Natural killer cell (primary cell): ENCODE measurements around the gene TMEM240. TPM values are rescaled to one million over a fixed set of nuclear protein-coding genes. Genes with fewer than 3 reads are reported as not detected.
A peak's percentile ranks its signal among the peaks of the same experiment; 100 is the strongest.

Experiments used
- ATAC-seq, 3 donors: fragments of 150-1000 bp in 2 of 3; fragments of 200-7000 bp in 1 of 3; cut with Tn5 transposase; 1 replicate in 1 of 3; 2 replicates in 2 of 3; pipeline ENCODE4 v1.10.0; 2021; ENCODE audit warnings: mild to moderate bottlenecking in 2 of 3, moderate library complexity in 2 of 3
- DNase-seq, 2 donors: peaks; one replicate each; pipeline versions ENCODE4 v3.0.0 to v3.0.0-alpha.2; 2013 to 2021; ENCODE audit warnings: mixed read lengths in 1 of 2
- H3K27ac ChIP-seq: one replicate; pipeline ENCODE4 v1.5.1; 2013; ENCODE audit warnings: mild to moderate bottlenecking, low read length
- H3K27me3 ChIP-seq: one replicate; pipeline ENCODE4 v1.6.1; 2013; ENCODE audit warnings: low read length; ENCODE audit not compliant: control insufficient read depth, insufficient read depth
- H3K36me3 ChIP-seq: one replicate; pipeline ENCODE4 v1.6.1; 2013; ENCODE audit warnings: low read length; ENCODE audit not compliant: control insufficient read depth, insufficient read depth
- H3K4me1 ChIP-seq: one replicate; pipeline ENCODE4 v1.6.1; 2013; ENCODE audit warnings: low read length; ENCODE audit not compliant: control insufficient read depth, insufficient read depth
- H3K4me3 ChIP-seq: one replicate; pipeline ENCODE4 v1.5.1; 2013; ENCODE audit warnings: low read length
- H3K9me3 ChIP-seq: one replicate; pipeline ENCODE4 v1.6.1; 2013; ENCODE audit warnings: low read length; ENCODE audit not compliant: control insufficient read depth, insufficient read depth
- H3K27ac Mint-ChIP-seq, 2 donors: one replicate each; pipeline ENCODE4 v1.8.0; 2022; ENCODE audit warnings: mild to moderate bottlenecking in 2 of 2, mixed read lengths in 2 of 2, moderate library complexity in 1 of 2
- H3K27me3 Mint-ChIP-seq, 2 donors: one replicate each; pipeline ENCODE4 v1.8.0; 2022; ENCODE audit warnings: low read depth in 2 of 2, mixed read lengths in 2 of 2
- H3K36me3 Mint-ChIP-seq: one replicate; pipeline ENCODE4 v1.8.0; 2022; ENCODE audit warnings: mixed read lengths
- H3K4me1 Mint-ChIP-seq, 2 donors: one replicate each; pipeline ENCODE4 v1.8.0; 2022; ENCODE audit warnings: mixed read lengths in 2 of 2
- H3K4me3 Mint-ChIP-seq: one replicate; pipeline ENCODE4 v1.8.0; 2022; ENCODE audit warnings: mild to moderate bottlenecking, moderate library complexity, mixed read lengths
- H3K9me3 Mint-ChIP-seq, 2 donors: one replicate each; pipeline ENCODE4 v1.8.0; 2022; ENCODE audit warnings: mixed read lengths in 2 of 2
- WGBS: methylation state at CpG from one replicate; pipeline ENCODE4 v1.1.7; 2013; ENCODE audit warnings: missing lambda C conversion rate; ENCODE audit not compliant: insufficient coverage; 5-methylcytosine and 5-hydroxymethylcytosine counted together
- intact Hi-C: fragments of 100-400 bp; cut with micrococcal nuclease; formaldehyde crosslinking; loops from one replicate; pipeline ENCODE4 v1.14.2; 2022
- total RNA-seq, 4 donors: library from RNA; stranded (reverse); fragments of 120-200 nt in 1 of 4; gene quantifications; one replicate each; pipeline versions ENCODE4 v1.2.3 to v1.2.4, GENCODE V29; 2013 to 2022
- TF ChIP-seq, protein P1 (sequence below): fragments of 200-600 bp; IDR thresholded peaks from one replicate; pipeline ENCODE4 v1.8.0; 2022; ENCODE audit warnings: antibody characterized with exemption

The TMEM240 gene
- total RNA-seq, 3 donors from 2014 or later (not counting 1 experiment from before 2014, with no cell fraction given), result 0.35 to 1.00 (median 0.83) TPM

DNA sequence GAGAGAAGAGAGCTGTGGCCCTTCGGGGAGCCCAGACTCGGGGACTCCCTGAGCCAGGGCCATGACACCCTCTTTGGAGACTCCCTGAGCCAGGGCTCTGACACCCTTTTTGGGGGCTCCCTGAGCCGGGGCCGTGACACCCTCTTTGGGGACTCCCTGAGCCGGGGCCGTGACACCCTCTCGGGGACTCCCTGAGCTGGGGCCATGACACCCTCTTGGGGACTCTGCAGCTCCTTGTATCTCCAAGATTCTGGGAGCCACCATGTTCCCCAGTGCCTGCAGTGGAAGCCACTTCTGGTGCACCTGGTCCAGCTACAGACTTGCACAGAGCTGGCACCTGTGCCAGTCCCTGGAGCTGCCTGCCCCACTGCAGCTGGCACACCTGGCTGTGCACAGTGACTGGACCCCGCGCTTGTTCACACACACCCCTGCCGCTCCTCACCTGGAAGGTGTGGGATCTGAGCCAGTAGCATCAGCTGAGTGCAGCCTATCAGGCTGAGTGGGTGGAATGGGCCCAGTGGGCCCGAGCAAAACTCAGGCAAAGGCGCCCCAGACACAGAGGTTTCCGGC lies 38.0 kb upstream of the TMEM240 start:
- ATAC-seq (no peak), DNase-seq (no peak)
- H3K36me3 ChIP-seq, result no peaks in the 10 kb centered on the region
- no peak overlapping the region for H3K4me3 ChIP-seq
- intact Hi-C loops, result loop anchor here (10.0 kb wide), 1 partner anchor 96 kb away; no protein-coding TSS in a partner anchor
- TF ChIP-seq, protein P1, sequence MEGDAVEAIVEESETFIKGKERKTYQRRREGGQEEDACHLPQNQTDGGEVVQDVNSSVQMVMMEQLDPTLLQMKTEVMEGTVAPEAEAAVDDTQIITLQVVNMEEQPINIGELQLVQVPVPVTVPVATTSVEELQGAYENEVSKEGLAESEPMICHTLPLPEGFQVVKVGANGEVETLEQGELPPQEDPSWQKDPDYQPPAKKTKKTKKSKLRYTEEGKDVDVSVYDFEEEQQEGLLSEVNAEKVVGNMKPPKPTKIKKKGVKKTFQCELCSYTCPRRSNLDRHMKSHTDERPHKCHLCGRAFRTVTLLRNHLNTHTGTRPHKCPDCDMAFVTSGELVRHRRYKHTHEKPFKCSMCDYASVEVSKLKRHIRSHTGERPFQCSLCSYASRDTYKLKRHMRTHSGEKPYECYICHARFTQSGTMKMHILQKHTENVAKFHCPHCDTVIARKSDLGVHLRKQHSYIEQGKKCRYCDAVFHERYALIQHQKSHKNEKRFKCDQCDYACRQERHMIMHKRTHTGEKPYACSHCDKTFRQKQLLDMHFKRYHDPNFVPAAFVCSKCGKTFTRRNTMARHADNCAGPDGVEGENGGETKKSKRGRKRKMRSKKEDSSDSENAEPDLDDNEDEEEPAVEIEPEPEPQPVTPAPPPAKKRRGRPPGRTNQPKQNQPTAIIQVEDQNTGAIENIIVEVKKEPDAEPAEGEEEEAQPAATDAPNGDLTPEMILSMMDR, result no peak
- Mint-ChIP-seq H3K27me3 (peaks cover 0 to 15% of the 10 kb centered on the region in 2 donors), H3K4me1 (peaks cover 13 to 15% of the 10 kb centered on the region in 2 donors), H3K27ac (no peak overlapping the region), H3K4me3 (no peak overlapping the region), H3K9me3 (no peaks in the 10 kb centered on the region), H3K36me3 (no peaks in the 10 kb centered on the region)
- 90% methylated on average over 13 of the region's 13 CpGs for WGBS
- no peaks in the 10 kb centered on the region for H3K9me3 ChIP-seq
- peaks cover 2% of the 10 kb centered on the region for H3K27me3 ChIP-seq
- peaks cover 14% of the 10 kb centered on the region for H3K4me1 ChIP-seq
- no peak overlapping the region for H3K27ac ChIP-seq

DNA sequence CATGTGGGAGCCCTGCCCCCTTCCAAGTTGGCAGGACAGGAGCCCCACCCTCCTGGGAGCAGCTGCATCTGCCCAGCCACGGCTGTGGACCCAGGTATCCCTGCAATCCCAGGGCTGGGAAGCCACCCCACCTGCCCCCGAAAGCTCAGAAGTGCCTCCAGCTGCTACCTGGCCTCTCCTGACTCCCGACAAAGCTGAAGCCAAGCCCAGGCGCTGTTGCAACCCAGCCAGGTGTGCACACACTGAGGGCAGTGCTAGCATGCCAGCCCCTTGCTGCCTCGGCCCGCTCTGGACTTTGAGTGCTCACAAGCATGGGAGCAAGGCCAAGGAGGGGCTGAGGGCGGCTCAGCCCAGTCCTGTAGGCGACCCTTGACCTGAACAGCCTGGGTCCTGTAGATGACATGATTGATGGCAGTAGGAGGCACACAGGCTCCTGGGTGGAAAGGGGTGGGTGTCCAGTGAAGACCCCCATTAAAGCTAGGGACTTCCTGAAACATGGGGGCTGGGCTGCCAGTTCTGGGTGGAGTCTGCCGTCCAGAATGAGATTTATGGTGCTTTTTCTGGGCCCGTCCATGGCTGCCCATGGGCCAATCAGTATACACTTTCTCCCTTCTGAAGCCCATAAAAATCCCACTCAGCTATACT lies 37.1 kb upstream of the TMEM240 start:
- TF ChIP-seq, protein P1, result no peak
- DNase-seq (no peak), ATAC-seq (no peak)
- no peaks in the 10 kb centered on the region for H3K36me3 ChIP-seq
- WGBS, result 79% methylated on average over 10 of the region's 10 CpGs
- no peak overlapping the region for H3K4me3 Mint-ChIP-seq
- peaks cover 0 to 13% of the 10 kb centered on the region in 2 donors for H3K27me3 Mint-ChIP-seq
- H3K36me3 Mint-ChIP-seq, result no peaks in the 10 kb centered on the region
- no peaks in the 10 kb centered on the region for H3K9me3 ChIP-seq
- intact Hi-C loops, result loop anchor here (10.0 kb wide), 1 partner anchor 97 kb away; no protein-coding TSS in a partner anchor
- H3K4me1 Mint-ChIP-seq, result peaks cover 17 to 18% of the 10 kb centered on the region in 2 donors
- H3K27ac ChIP-seq, result no peak overlapping the region
- H3K27ac Mint-ChIP-seq, result no peak overlapping the region
- no peaks in the 10 kb centered on the region for H3K9me3 Mint-ChIP-seq
- H3K4me1 ChIP-seq, result peaks cover 24% of the 10 kb centered on the region
- no peak overlapping the region for H3K4me3 ChIP-seq
- H3K27me3 ChIP-seq, result peaks cover 2% of the 10 kb centered on the region

DNA sequence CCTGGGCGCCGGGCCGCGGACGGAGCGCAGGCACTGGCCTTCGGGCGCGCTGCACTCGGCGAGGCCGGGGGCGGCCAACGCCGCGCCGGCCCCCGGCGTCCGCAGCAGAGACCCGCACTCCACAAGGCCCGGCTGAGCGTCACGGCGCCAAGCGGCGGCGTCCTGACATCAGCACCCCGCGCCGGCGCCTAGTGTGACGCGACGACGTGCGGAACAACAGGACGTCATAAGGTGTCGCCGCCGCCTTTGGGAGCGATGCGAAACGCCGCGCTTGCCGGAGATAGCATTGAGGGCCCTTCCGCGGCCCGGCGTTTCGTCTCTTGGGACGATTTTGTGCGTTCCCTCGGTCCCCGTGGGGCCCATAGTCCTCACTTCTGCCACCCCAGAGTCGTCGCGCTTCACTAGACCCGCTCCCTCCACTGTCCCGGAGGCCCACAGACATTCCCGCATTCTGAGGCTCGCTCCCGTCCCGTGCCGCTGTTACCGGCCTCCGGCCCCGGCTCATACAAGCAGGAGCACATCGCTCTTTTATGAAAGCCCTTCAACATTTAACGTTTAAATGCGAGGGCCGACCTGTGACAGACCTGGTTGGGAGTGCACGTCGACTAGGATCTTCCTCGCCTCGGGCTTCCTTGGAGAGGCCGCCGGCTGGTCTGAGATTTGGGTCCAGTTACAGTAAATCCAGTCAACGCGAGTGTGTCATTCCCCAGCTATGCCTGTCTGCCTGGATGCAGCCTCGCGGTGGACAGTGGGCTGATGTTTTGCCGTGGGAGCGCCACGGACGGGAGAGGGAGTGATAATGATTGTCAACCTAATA lies 34.5 kb upstream of the TMEM240 start, which contains the start of gene SSU72:
Gene SSU72, minus strand, starts transcription at position 143 of the 817 bp plus-strand sequence. CDS start 306 bp downstream, outside the sequence.
- H3K4me3 Mint-ChIP-seq, result peak within 1 kb of the TSS; percentile 99
- under 1% methylated on average over 87 of the region's 87 CpGs for WGBS
- peak within 1 kb of the TSS; percentile 99 for H3K27ac Mint-ChIP-seq
- H3K9me3 Mint-ChIP-seq, result no peaks in the 10 kb centered on the region
- DNase-seq, result peak; percentile 97
- Histone ChIP-seq H3K27me3 (no peaks in the 10 kb centered on the region), H3K4me3 (peak within 1 kb of the TSS; percentile 84), H3K4me1 (peaks cover 38% of the 10 kb centered on the region), H3K27ac (peak within 1 kb of the TSS; percentile 95), H3K9me3 (no peaks in the 10 kb centered on the region), H3K36me3 (peaks cover 3% of the 10 kb centered on the region)
- H3K4me1 Mint-ChIP-seq, result peaks cover 25 to 27% of the 10 kb centered on the region in 2 donors
- ATAC-seq, result peak; percentile 82 to 91 (median 85)
- intact Hi-C loops, result loop anchor here (2.0 to 10.0 kb wide), 2 partner anchors 40 to 100 kb away; partner anchors contain the start of gene MIB2
- H3K36me3 Mint-ChIP-seq, result no peaks in the 10 kb centered on the region
- H3K27me3 Mint-ChIP-seq, result peaks cover 0 to 4% of the 10 kb centered on the region in 2 donors
- TF ChIP-seq, protein P1, result no peak
